Pancreas (tissue), 10 donors: ENCODE results near the gene MARK4. TPM values are rescaled to one million over a fixed set of nuclear protein-coding genes. Genes with fewer than 3 reads are reported as not detected.

Experiments
- ATAC-seq, 4 donors: fragments of 200-7000 bp; cut with Tn5 transposase; one replicate each; pipeline versions ENCODE4 v1.8.0 to v1.9.1; 2020; ENCODE audit warnings: mild to moderate bottlenecking in 4 of 4, moderate library complexity in 4 of 4
- DNase-seq, 6 donors: peaks; one replicate each; pipeline ENCODE4 v3.0.0-alpha.2; 2020
- FAIRE-seq: peaks from 2 replicates; lab custom pipeline; 2012; peaks lifted over from hg19 to GRCh38; lab: Jason Lieb, UNC
- H3K27ac ChIP-seq, 4 donors: fragments of 200-600 bp; sonication (generic); 1 replicate in 3 of 4; 2 replicates in 1 of 4; pipeline versions ENCODE4 v1.5.0 to v1.8.0; 2020
- H3K27me3 ChIP-seq, 4 donors: fragments of 200-600 bp; one replicate each; pipeline ENCODE4 v1.8.0; 2021
- H3K36me3 ChIP-seq, 3 donors: fragments of 200-600 bp; sonication (generic) in 1 of 3; one replicate each; pipeline versions ENCODE4 v1.5.0 to v1.8.0; 2020 to 2021
- H3K4me1 ChIP-seq, 3 donors: fragments of 200-600 bp; one replicate each; pipeline ENCODE4 v1.8.0; 2021
- H3K4me3 ChIP-seq, 4 donors: fragments of 200-600 bp; sonication (generic) in 2 of 4; one replicate each; pipeline versions ENCODE4 v1.5.0 to v1.8.0; 2020 to 2021
- H3K9me3 ChIP-seq, 4 donors: fragments of 200-600 bp; one replicate each; pipeline ENCODE4 v1.8.0; 2021
- WGBS, 2 donors: extraction: QIAGEN DNeasy Blood & Tissue Kit; methylation state at CpG; one replicate each; pipeline ENCODE4 v1.1.7; 2013; 5-methylcytosine and 5-hydroxymethylcytosine counted together
- intact Hi-C, 3 donors: fragments of 100-400 bp; cut with DNase I; formaldehyde crosslinking; loops; one replicate each; pipeline versions ENCODE4 v1.11.1 to v1.14.2; 2022
- polyA plus RNA-seq, 2 donors: library from polyadenylated mRNA; stranded (reverse); fragments of 200-250 nt; gene quantifications; one replicate each; pipeline ENCODE4 v1.2.3, GENCODE V29; 2013
- total RNA-seq, 6 donors: library from RNA; stranded (reverse); fragmentation: NEBNext Ultra II Directional in 4 of 6; extraction: Animal tissue kit (Norgen Biotek cat#: 25700) in 4 of 6; gene quantifications; one replicate each; pipeline versions ENCODE4 v1.2.1 to v1.2.4, GENCODE V29; 2021 to 2023
- TF ChIP-seq, protein P1 (sequence below), 4 donors: fragments of 200-600 bp; sonication (generic) in 3 of 4; IDR thresholded peaks; one replicate each; pipeline versions ENCODE4 v1.5.0 to v1.8.0; 2021; ENCODE audit warnings: antibody characterized with exemption in 4 of 4
- donor health status: healthy with polysubstance abuse.
- donor health status: DM: no; HTN: no; CAD: no; lungs with moderate emphysema.
- donor health status: DM: no; HTN: no; CAD: no.
- donor health status: control.
- donor health status: control.
- donor health status: Bipolar disorder and iron deficiency.
- donor health status: DM: yes; HTN: yes; CAD: no.
- donor health status: DM: no; HTN: no; CAD: no.
- donor health status: DM: no; HTN: no; CAD: no.
- donor health status: DM: yes; HTN: yes; CAD: no.

The MARK4 gene
- total and polyA plus RNA-seq, 8 donors = 12.8 to 22.8 (median 20.0) TPM

DNA sequence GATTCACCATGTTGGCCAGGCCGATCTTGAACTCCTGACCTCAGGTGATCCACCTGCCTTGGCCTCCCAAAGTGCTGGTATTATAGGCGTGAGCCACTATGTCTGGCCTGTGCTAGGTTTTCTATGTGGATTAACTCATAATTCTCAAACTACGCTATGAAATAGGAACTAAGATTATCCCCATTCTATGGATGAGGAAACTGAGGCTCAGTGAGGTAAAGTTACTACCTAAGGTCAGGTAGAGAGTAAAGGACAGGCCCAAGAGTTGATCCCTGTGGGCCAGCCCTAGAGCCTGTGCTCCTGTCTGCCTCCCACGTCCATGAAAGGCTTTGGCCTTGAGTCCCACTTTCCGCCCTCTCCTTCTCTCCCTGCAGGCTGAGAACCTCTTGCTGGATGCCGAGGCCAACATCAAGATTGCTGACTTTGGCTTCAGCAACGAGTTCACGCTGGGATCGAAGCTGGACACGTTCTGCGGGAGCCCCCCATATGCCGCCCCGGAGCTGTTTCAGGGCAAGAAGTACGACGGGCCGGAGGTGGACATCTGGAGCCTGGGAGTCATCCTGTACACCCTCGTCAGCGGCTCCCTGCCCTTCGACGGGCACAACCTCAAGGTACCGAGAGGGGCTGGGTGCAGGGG is 20.1 kb downstream of the MARK4 start:
- Histone ChIP-seq H3K4me1 (peaks cover 0 to 3% (median 0%) of the 10 kb centered on the region in 3 donors), H3K4me3 (no peak overlapping the region), H3K9me3 (no peaks in the 10 kb centered on the region), H3K36me3 (no peaks in the 10 kb centered on the region), H3K27ac (no peak overlapping the region), H3K27me3 (no peaks in the 10 kb centered on the region)
- no peak for FAIRE-seq
- no peak for DNase-seq
- TF ChIP-seq, protein P1, sequence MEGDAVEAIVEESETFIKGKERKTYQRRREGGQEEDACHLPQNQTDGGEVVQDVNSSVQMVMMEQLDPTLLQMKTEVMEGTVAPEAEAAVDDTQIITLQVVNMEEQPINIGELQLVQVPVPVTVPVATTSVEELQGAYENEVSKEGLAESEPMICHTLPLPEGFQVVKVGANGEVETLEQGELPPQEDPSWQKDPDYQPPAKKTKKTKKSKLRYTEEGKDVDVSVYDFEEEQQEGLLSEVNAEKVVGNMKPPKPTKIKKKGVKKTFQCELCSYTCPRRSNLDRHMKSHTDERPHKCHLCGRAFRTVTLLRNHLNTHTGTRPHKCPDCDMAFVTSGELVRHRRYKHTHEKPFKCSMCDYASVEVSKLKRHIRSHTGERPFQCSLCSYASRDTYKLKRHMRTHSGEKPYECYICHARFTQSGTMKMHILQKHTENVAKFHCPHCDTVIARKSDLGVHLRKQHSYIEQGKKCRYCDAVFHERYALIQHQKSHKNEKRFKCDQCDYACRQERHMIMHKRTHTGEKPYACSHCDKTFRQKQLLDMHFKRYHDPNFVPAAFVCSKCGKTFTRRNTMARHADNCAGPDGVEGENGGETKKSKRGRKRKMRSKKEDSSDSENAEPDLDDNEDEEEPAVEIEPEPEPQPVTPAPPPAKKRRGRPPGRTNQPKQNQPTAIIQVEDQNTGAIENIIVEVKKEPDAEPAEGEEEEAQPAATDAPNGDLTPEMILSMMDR (IDR thresholded peaks at IDR 0.05) = no peak
- 89 to 91% methylated on average over 21 of the region's 21 CpGs for WGBS, 2 donors
- intact Hi-C loops = no loop called here
- ATAC-seq = no peak

DNA sequence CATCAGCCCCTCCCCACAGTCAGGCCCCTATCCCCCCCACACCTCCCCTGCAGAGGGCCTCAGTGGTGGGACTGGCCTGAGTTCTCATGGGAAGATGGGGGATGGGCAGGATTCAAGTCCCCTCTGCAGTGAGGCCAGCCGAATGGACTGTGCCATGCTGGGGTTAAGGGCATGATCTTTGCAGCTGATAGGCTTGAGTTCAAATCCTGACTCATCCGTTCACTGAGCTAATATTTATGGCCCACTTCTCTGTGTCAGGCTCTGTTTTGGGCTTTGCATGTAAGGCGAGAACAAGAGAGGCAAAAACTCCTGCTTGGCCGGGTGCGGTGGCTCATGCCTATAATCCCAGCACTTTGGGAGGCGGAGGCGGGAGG is 20.7 kb downstream of the MARK4 start:
- DNase-seq = no peak
- Histone ChIP-seq H3K4me1 (peaks cover 0 to 3% (median 0%) of the 10 kb centered on the region in 3 donors), H3K9me3 (no peaks in the 10 kb centered on the region), H3K27me3 (no peaks in the 10 kb centered on the region), H3K27ac (no peak overlapping the region), H3K4me3 (no peak overlapping the region), H3K36me3 (no peaks in the 10 kb centered on the region)
- no peak for ATAC-seq
- intact Hi-C loops = no loop called here
- TF ChIP-seq, protein P1 (IDR thresholded peaks at IDR 0.05) = no peak
- WGBS, 2 donors = 77 to 78% methylated on average over 7 of the region's 7 CpGs
- FAIRE-seq = no peak

DNA sequence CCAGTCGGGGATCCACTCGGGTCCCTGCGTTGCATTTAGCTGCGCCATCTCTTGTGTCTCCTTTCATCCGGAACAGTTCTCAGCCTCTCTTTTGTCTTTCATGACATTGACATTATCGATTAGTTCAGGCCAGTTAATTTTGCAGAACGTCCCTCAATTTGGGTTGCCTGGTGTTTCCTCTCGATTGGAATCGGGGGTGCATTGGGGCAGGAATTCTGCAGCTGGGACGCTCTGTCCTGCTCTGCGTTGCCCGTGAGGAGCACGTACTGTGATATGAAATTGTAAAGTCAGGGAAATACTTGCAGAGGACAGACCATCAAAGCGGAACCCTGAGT is 22.4 kb downstream of the MARK4 start:
- 77 to 79% methylated on average over 14 of the region's 14 CpGs for WGBS, 2 donors
- TF ChIP-seq, protein P1 (IDR thresholded peaks at IDR 0.05) = no peak
- ATAC-seq (no peak), DNase-seq (no peak), FAIRE-seq (no peak)
- H3K4me3 ChIP-seq = no peak overlapping the region
- H3K4me1 ChIP-seq = peaks cover 0 to 3% (median 0%) of the 10 kb centered on the region in 3 donors
- H3K27me3 ChIP-seq = no peaks in the 10 kb centered on the region
- H3K9me3 ChIP-seq = no peaks in the 10 kb centered on the region
- H3K36me3 ChIP-seq = peaks cover 0 to 6% (median under 1%) of the 10 kb centered on the region in 3 donors
- H3K27ac ChIP-seq = no peak overlapping the region
- intact Hi-C loops = no loop called here

DNA sequence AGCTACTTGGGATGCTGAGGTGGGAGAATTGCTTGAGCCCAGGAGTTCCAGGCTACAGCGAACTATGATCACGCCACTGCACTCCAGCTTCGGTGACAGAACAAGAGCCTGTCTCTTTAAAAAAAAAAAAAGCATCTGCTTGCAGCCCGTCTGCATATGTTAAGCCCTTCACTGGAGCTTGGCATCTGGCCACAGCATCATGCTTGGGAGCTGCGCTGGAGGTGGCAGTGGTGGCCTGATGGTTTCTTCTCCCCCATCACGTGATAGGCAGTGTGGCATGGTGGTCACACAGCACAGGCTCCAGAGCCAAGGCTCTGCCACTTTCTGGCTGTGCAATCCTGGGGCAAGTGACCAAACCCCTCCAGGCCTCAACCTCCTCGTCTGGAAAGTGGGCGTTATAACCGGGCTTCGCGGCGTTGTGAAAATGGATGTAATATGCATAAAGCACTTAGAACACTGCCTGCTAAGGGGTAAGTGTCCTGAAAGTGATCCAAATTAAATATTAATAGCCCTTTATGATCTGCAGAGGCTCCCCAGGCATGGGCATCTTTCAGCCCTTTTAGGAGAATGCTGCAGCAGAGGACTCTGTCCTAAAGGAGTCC is 24.4 kb downstream of the MARK4 start:
- FAIRE-seq (no peak), ATAC-seq (no peak), DNase-seq (no peak)
- Histone ChIP-seq H3K36me3 (peaks cover 0 to 17% (median 10%) of the 10 kb centered on the region in 3 donors), H3K27ac (no peak overlapping the region), H3K27me3 (no peaks in the 10 kb centered on the region), H3K4me3 (no peak overlapping the region), H3K4me1 (peaks cover 0 to 3% (median 0%) of the 10 kb centered on the region in 3 donors), H3K9me3 (no peaks in the 10 kb centered on the region)
- TF ChIP-seq, protein P1 (IDR thresholded peaks at IDR 0.05) = no peak
- intact Hi-C loops = no loop called here
- WGBS, 2 donors = 83 to 84% methylated on average over 12 of the region's 12 CpGs

DNA sequence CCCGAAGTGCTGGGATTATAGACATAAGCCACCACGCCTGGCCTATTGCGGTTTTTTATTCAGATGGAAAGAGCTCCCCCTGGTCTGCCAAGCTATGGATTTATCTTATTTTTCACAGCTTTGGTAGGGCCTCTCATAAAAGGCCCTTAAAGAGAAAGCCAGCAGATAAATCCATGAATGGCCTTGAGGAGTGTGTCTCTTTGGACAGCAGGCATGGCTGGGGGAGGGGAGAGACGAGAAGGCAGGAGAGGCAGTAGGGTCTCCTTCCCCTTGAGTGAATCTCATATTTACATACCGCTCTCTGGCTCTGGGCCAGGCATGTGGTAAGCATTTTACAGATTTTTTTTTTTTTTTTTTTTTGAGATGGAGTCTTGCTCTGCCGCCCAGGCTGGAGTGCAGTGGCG is 25.2 kb downstream of the MARK4 start:
- Histone ChIP-seq H3K4me1 (peaks cover 0 to 3% (median 0%) of the 10 kb centered on the region in 3 donors), H3K9me3 (no peaks in the 10 kb centered on the region), H3K27ac (no peak overlapping the region), H3K36me3 (peaks cover 0 to 17% (median 10%) of the 10 kb centered on the region in 3 donors), H3K4me3 (no peak overlapping the region), H3K27me3 (no peaks in the 10 kb centered on the region)
- ATAC-seq (no peak), DNase-seq (no peak), FAIRE-seq (no peak)
- TF ChIP-seq, protein P1 (IDR thresholded peaks at IDR 0.05) = no peak
- 73 to 79% methylated on average over 7 of the region's 7 CpGs for WGBS, 2 donors
- intact Hi-C loops = no loop called here
